ENCODE data around the gene IFNA7. TPM values are rescaled to one million over a fixed set of nuclear protein-coding genes. Genes with fewer than 3 reads are reported as not detected.
"Not testable (repeated sequence)": the region's sequence is repeated elsewhere in the genome, so short reads cannot be mapped to it uniquely, and the experiment has no call there.

Gene IFNA7
- total and polyA plus RNA-seq, 10 of the 15 experiments (the other 5 are each of a cell fraction or from before 2014, with no cell fraction given): not detected

DNA sequence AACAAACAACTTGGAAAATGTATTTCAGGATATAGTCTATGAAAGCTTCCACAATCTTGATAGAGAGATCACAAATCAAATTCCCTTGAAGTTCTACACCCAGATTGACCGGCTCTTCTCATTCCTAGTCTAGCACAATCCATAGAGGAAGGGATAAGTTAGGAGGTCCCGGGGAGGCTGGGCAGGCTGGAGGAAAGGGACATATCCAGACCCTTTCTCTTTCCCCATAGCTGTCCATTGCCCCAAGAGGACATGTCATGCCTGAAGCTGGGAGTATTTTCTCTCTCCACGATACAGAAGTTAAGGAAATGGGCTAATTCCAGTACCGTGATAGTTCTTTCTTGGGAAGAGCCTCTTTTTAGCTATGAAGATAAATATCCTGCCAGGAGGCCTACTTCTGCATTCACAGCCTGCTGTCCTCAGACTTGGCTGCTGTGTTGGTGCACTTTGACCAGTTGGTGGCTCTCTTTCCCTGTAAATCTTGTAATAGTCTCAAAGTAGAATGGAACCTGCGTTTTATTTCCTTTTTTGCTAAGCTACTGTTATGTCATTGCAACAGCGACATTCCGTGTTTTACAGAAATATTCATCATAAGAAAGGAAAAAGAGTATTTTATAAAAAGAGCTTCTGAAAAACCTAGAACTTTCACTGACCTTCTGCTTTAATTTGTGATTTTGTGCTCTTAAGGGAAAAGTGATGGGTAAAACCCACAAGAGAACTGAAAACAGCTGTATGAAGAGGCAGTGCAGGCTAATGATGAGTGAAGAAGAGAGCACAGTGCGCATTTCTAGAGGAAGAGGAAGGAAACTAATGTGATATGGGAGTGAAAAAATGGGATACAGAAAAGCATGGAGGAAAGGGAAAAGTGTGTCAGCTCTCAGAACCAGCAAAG, 33.7 kb upstream of the IFNA7 start:
- ChIA-PET SMC1A (ENCODE audit: uncharacterized antibody, unreplicated experiment) (interaction anchor here (0.6 to 2.2 kb wide), 22 partner anchors 10 to 703 kb away, joined by 3 to 9 read pairs (median 4); no protein-coding TSS in a partner anchor), POLR2A (interaction anchor here (0.7 to 1.2 kb wide), 2 partner anchors 99 to 236 kb away, joined by 3 read pairs; partner anchors contain the start of gene KLHL9), CTCF (interaction anchor here (0.6 to 4.4 kb wide), 40 partner anchors 10 to 567 kb away, joined by 3 to 20 read pairs (median 4); partner anchors contain the start of genes IFNA10 and IFNA8), RAD21 (ENCODE audit: unreplicated experiment) (interaction anchor here (0.7 to 2.3 kb wide), 17 partner anchors 10 to 438 kb away, joined by 3 to 7 read pairs (median 5); no protein-coding TSS in a partner anchor)
- TF ChIP-seq RAD21 (IDR thresholded peaks at IDR 0.05; ENCODE audit: insufficient read depth, low read depth, low read length): peak; percentile 76
- 0 out of 2 replicates have a peak, but pooled peaks have one; percentile 23 for TF ChIP-seq YY1 (IDR thresholded peaks at IDR 0.05; ENCODE audit: low read depth, low read length)
- TF ChIP-seq, protein P1, sequence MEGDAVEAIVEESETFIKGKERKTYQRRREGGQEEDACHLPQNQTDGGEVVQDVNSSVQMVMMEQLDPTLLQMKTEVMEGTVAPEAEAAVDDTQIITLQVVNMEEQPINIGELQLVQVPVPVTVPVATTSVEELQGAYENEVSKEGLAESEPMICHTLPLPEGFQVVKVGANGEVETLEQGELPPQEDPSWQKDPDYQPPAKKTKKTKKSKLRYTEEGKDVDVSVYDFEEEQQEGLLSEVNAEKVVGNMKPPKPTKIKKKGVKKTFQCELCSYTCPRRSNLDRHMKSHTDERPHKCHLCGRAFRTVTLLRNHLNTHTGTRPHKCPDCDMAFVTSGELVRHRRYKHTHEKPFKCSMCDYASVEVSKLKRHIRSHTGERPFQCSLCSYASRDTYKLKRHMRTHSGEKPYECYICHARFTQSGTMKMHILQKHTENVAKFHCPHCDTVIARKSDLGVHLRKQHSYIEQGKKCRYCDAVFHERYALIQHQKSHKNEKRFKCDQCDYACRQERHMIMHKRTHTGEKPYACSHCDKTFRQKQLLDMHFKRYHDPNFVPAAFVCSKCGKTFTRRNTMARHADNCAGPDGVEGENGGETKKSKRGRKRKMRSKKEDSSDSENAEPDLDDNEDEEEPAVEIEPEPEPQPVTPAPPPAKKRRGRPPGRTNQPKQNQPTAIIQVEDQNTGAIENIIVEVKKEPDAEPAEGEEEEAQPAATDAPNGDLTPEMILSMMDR (IDR thresholded peaks at IDR 0.05 in 2 of 3, conservative IDR thresholded peaks at IDR 0.05 in 1 of 3; ENCODE audit: control insufficient read depth in 2 of 3, extremely low read depth in 1 of 3, insufficient read depth in 1 of 3, low read depth in 3 of 3, low read length in 3 of 3): peak; percentile 58 to 73 (median 70)
- peak; percentile 48; the same call in 1 of the 2 replicates for TF ChIP-seq SMC3 (IDR thresholded peaks at IDR 0.05; ENCODE audit: borderline replicate concordance, low read length)
- BruUV-seq (replicated peaks); H4K20me1 ChIP-seq (ENCODE audit: control insufficient read depth, insufficient read depth); H3K27ac ChIP-seq (ENCODE audit: control insufficient read depth, insufficient read depth); DNase-seq (ENCODE audit: low read depth, low spot score); H3K4me3 ChIP-seq; H3K9me3 ChIP-seq (replicated peaks; ENCODE audit: control insufficient read depth, insufficient read depth, low read length); H3K79me2 ChIP-seq (ENCODE audit: control insufficient read depth, insufficient read depth, low read length); H3K4me2 ChIP-seq (ENCODE audit: control insufficient read depth, insufficient read depth); H3K27me3 ChIP-seq (replicated peaks in 1 of 2; ENCODE audit: control insufficient read depth in 2 of 2, insufficient read depth in 2 of 2, low read length in 1 of 2); H3K4me1 ChIP-seq (ENCODE audit: control insufficient read depth, insufficient read depth, low read length); H3K9ac ChIP-seq (ENCODE audit: control insufficient read depth, insufficient read depth, low read length); H3K36me3 ChIP-seq (ENCODE audit: control insufficient read depth in 2 of 2, insufficient read depth in 2 of 2, low read length in 1 of 2): not testable (repeated sequence)
- FAIRE-seq (peak; percentile 75), ATAC-seq (peak; percentile 93)
- peak overlapping the region; percentile 9; the same call in 1 of the 2 replicates for H2AFZ ChIP-seq (ENCODE audit: control insufficient read depth, low read depth, low read length)
- in situ Hi-C loops (cut with MboI) (loop anchor here (10.0 kb wide), 1 partner anchor 559 kb away; no protein-coding TSS in a partner anchor), intact Hi-C loops (cut with micrococcal nuclease; ENCODE audit: unreplicated experiment) (loop anchor here (1.0 to 10.0 kb wide), 2 partner anchors 469 to 554 kb away; no protein-coding TSS in a partner anchor)
- 3% methylated on average over 8 of the region's 8 CpGs for WGBS (ENCODE audit: insufficient coverage, insufficient replicate concordance, low lambda C conversion rate, missing lambda C conversion rate)
